A673 (cell line): ENCODE data around the gene MVB12B. TPM values are rescaled to one million over a fixed set of nuclear protein-coding genes. Genes with fewer than 3 reads are reported as not detected.

Experiments
- BruUV-seq: library from RNA; stranded (reverse); fragments of 400-500 nt; replicated peaks from 2 replicates; lab custom pipeline; 2021; lab: Mats Ljungman, UMichigan
- CTCF ChIA-PET: fragments of 300-600 bp; sonication (Branson Sonifier 250); formaldehyde crosslinking; loops from one replicate; lab custom pipeline; 2022; ENCODE audit warnings: antibody characterized with exemption; lab: Charles Lee
- POLR2A ChIA-PET: fragments of 300-600 bp; sonication (Branson Sonifier 250); formaldehyde crosslinking; loops from one replicate; lab custom pipeline; 2022; ENCODE audit warnings: antibody characterized with exemption; ENCODE audit not compliant: low non-redundant PET; lab: Charles Lee
- DNase-seq: peaks from one replicate; pipeline ENCODE4 v3.0.0-alpha.2; 2015; ENCODE audit warnings: low spot score
- H3K27ac ChIP-seq: fragments of 200-600 bp; sonication (generic); 2 replicates; pipeline ENCODE4 v1.5.1; 2016; ENCODE audit warnings: mixed run types, low read depth, mild to moderate bottlenecking, mixed read lengths, antibody characterized with exemption, low read length; ENCODE audit not compliant: poor library complexity, severe bottlenecking
- H3K27me3 ChIP-seq: fragments of 200-600 bp; sonication (generic); replicated peaks from 2 replicates; pipeline ENCODE4 v1.6.1; 2017; ENCODE audit warnings: mixed run types, low read depth, mild to moderate bottlenecking, mixed read lengths, antibody characterized with exemption, low read length; ENCODE audit not compliant: insufficient read depth, poor library complexity
- H3K36me3 ChIP-seq: fragments of 200-600 bp; sonication (generic); 2 replicates; pipeline ENCODE4 v1.6.1; 2016; ENCODE audit warnings: mixed run types, mild to moderate bottlenecking, mixed read lengths, antibody characterized with exemption, low read length; ENCODE audit not compliant: insufficient read depth, poor library complexity, severe bottlenecking
- H3K4me1 ChIP-seq: fragments of 200-600 bp; sonication (generic); 2 replicates; pipeline ENCODE4 v1.6.1; 2017; ENCODE audit warnings: mixed run types, mild to moderate bottlenecking, mixed read lengths, antibody characterized with exemption, low read length; ENCODE audit not compliant: insufficient read depth, poor library complexity, severe bottlenecking
- H3K4me3 ChIP-seq: fragments of 200-600 bp; sonication (generic); 2 replicates; pipeline ENCODE4 v1.5.1; 2016; ENCODE audit warnings: low read depth, mixed run types, mild to moderate bottlenecking, mixed read lengths, low read length; ENCODE audit not compliant: poor library complexity, severe bottlenecking
- H3K9me3 ChIP-seq: fragments of 200-600 bp; sonication (generic); 2 replicates; pipeline ENCODE4 v1.6.1; 2016; ENCODE audit warnings: mixed run types, low read depth, mild to moderate bottlenecking, mixed read lengths, antibody characterized with exemption, low read length; ENCODE audit not compliant: poor library complexity, severe bottlenecking
- EZH2 ChIP-seq: fragments of 200-600 bp; sonication (generic); IDR thresholded peaks from 2 replicates; pipeline ENCODE4 v1.6.1; 2017; ENCODE audit warnings: borderline replicate concordance, low read depth, mild to moderate bottlenecking, mixed read lengths, antibody characterized with exemption, low read length; ENCODE audit not compliant: poor library complexity, severe bottlenecking
- intact Hi-C: fragments of 100-400 bp; cut with micrococcal nuclease; formaldehyde crosslinking; loops from one replicate; pipeline ENCODE4 v1.10.0; 2022; ENCODE audit not compliant: unreplicated experiment
- total RNA-seq: library from RNA; stranded (reverse); gene quantifications from 2 replicates; pipeline ENCODE4 v1.2.3, GENCODE V29; 2021
- TF ChIP-seq, protein P1 (sequence below): fragments of 300-800, 200-600 bp; sonication (generic); conservative IDR thresholded peaks from 2 replicates; pipeline ENCODE4 v1.5.1; 2017; ENCODE audit warnings: low read depth, mild to moderate bottlenecking, antibody characterized with exemption, low read length, moderate library complexity, mixed read lengths

MVB12B gene
- total RNA-seq, 1 experiment from 2014 or later, result 12.3 TPM

DNA sequence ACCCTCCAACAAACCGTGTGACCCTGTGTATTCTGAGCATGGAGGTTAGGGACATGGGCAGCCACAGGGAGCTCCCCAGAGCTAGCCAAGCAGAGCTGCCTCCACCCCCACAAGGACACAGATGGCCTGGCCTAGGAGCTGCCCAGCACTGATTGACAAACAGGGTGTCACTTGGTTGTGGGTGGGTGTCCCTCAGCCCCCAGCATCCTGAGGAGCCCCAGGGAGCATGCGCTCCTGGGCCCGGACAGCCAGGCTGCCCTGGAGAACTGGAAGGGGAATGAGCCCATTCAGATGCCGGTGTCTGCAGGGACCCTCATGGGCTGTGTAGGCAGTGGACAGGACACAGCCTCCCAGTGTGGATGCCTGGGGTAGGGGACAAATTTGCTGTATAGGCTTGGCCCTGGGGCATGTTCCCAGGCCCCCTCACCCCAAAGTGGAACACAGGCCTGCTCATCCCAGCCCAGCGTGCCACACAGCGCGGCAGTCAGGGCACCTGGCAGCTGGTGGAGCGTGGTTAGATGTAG lies 162.3 kb downstream of the MVB12B start:
- POLR2A ChIA-PET, result no interaction called here

DNA sequence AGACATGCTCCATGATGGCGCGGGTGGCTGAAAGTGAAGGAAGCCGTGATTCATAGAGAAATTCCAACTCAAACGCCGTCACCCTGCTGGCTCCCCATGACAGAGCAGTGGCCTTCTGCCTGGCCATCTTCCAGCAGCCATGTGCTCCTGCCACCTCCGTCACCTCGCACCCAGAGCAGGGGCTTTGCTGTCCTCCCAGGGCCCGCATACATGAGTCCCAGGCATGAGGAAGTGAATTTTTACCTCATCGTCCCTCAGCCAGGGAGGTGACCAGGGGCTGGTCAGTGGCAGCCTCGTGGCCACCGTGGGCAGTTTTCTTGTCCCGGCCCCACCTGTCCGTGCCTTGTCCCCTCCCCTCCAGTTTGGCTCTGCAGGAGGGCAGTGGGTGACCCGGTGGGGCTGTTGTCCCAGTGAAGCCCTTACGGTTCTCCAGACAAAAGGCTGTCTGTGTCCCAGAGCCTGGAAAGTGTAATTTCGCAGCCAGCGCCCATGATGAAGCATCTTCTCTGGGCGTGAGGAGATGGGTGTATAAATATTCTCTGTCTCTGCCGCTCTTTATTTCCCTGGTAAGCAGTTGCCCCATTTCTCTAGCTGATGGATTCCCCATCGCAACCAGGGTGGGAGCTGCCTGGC lies 163.1 kb downstream of the MVB12B start:
- no peaks in the 10 kb centered on the region for H3K4me1 ChIP-seq
- ChIA-PET CTCF (no interaction called here), POLR2A (no interaction called here)
- no peak overlapping the region for H3K4me3 ChIP-seq
- no peaks in the 10 kb centered on the region for H3K27me3 ChIP-seq
- intact Hi-C loops, result loop anchor here (2.0 to 10.0 kb wide), 5 partner anchors 92 to 1077 kb away; no protein-coding TSS in a partner anchor
- no peaks in the 10 kb centered on the region for H3K9me3 ChIP-seq
- no peak overlapping the region for H3K27ac ChIP-seq
- DNase-seq, result no peak
- no TSS peak for BruUV-seq
- TF ChIP-seq, protein P1, sequence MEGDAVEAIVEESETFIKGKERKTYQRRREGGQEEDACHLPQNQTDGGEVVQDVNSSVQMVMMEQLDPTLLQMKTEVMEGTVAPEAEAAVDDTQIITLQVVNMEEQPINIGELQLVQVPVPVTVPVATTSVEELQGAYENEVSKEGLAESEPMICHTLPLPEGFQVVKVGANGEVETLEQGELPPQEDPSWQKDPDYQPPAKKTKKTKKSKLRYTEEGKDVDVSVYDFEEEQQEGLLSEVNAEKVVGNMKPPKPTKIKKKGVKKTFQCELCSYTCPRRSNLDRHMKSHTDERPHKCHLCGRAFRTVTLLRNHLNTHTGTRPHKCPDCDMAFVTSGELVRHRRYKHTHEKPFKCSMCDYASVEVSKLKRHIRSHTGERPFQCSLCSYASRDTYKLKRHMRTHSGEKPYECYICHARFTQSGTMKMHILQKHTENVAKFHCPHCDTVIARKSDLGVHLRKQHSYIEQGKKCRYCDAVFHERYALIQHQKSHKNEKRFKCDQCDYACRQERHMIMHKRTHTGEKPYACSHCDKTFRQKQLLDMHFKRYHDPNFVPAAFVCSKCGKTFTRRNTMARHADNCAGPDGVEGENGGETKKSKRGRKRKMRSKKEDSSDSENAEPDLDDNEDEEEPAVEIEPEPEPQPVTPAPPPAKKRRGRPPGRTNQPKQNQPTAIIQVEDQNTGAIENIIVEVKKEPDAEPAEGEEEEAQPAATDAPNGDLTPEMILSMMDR, result no peak
- TF ChIP-seq EZH2, result no peak
- no peaks in the 10 kb centered on the region for H3K36me3 ChIP-seq

More for the DNA sequence above, 162.3 kb downstream of the MVB12B start:
- DNase-seq, result no peak
- H3K27ac ChIP-seq, result no peak overlapping the region
- intact Hi-C loops, result no loop called here
- TF ChIP-seq EZH2, result no peak
- TF ChIP-seq, protein P1, result no peak
- no peaks in the 10 kb centered on the region for H3K9me3 ChIP-seq
- H3K4me1 ChIP-seq, result no peaks in the 10 kb centered on the region
- CTCF ChIA-PET, result no interaction called here
- no peaks in the 10 kb centered on the region for H3K27me3 ChIP-seq
- H3K4me3 ChIP-seq, result no peak overlapping the region
- no peaks in the 10 kb centered on the region for H3K36me3 ChIP-seq
- BruUV-seq, result no TSS peak

DNA sequence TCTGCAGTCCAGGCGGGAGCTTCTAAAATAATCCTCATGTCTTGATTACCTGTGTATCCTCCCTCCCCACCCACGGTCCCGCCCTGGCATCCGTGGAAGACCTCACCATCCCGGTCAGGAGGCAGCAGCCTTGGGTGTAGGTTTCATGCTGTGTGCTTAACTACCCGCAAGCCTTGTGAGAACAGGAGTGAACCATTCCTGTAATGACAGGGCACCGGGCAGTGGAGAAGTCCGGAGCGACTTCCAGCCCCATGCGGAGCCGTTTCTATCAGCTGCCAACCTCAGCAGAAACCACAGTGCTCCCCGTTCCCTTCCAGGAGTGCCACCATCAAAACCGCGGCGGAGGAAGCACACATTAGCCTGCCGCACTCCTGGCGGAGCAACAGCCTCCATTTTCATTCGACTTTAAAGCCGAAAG lies 163.6 kb downstream of the MVB12B start:
- ChIA-PET POLR2A (no interaction called here), CTCF (interaction anchor here (1.8 kb wide), 1 partner anchor 1083 kb away, joined by 4 read pairs; no protein-coding TSS in a partner anchor)
- H3K4me1 ChIP-seq, result no peaks in the 10 kb centered on the region
- no peak overlapping the region for H3K4me3 ChIP-seq
- H3K27ac ChIP-seq, result no peak overlapping the region
- intact Hi-C loops, result loop anchor here (2.0 to 10.0 kb wide), 5 partner anchors 93 to 1078 kb away; no protein-coding TSS in a partner anchor
- no peaks in the 10 kb centered on the region for H3K27me3 ChIP-seq
- no peaks in the 10 kb centered on the region for H3K36me3 ChIP-seq
- BruUV-seq, result no TSS peak
- DNase-seq, result no peak
- TF ChIP-seq, protein P1, result no peak
- no peak for TF ChIP-seq EZH2
- H3K9me3 ChIP-seq, result no peaks in the 10 kb centered on the region
